GM18873 (cell line): Measurements from ENCODE around the gene ZC3H12D.
"Not testable (repeated sequence)": the region's sequence is repeated elsewhere in the genome, so short reads cannot be mapped to it uniquely, and the experiment has no call there.

Source experiments
- ATAC-seq: cut with Tn5 transposase; IDR thresholded peaks from one replicate; pipeline ENCODE4 v1.9.1; 2021; ENCODE audit warnings: mild to moderate bottlenecking, moderate library complexity, moderate number of reproducible peaks; ENCODE audit not compliant: unreplicated experiment, low FRiP score

ZC3H12D gene

DNA sequence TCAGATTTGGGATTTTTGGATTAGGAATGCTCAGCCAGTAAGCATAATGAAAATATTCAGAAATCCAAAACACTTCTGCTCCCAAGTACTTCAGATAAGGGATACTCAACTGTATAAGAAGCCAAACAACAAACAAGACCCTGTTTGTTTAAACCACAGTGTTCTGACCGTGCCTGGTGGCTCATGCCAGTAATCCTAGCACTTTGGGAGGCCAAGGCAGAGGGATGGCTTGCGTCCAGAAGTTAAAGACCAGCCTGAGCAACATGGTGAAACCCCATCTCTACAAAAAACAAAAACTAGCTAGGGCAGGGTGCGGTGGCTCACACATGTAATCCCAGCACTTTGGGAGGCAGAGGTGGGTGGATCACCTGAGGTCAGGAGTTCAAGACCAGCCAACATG is 24.6 kb downstream of the ZC3H12D start:
- ATAC-seq = not testable (repeated sequence)

DNA sequence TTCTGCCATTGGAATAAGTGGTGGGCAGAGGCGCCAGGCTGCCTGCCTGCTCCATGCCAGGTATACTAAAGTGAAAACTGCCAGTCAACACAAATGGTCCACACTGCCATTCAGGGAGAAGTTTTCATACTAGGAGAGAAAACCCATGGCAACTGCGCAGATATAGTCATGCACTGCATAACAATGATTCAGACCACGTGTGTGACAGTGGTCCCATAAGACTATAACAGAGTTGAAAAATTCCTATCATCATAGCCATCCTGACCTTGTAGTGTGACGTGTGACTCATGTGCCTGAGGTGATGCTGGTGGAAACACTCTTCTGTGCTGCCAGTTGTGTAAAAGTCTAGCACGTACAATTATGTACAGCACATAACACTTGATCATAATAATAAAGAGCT is 25.1 kb downstream of the ZC3H12D start:
- ATAC-seq = no peak

DNA sequence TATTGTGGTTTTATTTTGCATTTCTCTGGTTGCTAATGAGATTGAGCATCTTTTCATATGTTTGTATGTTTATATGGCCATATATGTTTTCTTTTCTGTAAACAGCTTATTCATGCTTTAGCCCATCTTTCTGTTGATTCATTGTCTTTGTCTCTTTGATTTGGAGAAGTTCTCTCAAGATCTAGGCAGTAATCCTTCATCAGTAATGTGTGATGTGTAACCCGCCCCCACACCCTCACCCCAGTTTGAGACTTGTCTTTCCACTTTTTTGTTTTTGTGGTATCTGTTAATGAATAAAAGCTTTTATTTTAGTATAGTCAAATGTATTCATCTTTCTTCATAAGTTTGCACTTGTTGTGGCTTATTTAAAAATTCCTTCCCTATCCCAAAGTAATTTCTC is 26.0 kb downstream of the ZC3H12D start:
- ATAC-seq = no peak

DNA sequence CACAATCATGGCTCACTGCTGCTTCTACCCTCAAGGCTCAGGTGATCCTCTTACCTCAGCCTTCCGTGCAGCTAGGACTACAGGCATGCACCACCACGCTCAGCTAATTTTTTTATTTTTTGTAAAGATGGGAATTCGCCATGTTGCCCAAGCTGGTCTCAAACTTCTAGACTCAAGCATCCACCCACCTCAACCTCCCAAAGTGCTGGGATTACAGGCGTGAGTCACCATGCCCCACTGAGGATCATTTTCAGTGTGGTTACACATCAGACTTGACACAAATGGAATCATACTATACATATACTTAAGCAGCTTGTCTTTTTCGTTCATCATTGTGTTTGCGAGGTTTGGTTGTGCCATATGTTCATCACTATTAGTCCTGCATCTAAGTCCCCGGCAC is 26.6 kb downstream of the ZC3H12D start:
- ATAC-seq = no peak

DNA sequence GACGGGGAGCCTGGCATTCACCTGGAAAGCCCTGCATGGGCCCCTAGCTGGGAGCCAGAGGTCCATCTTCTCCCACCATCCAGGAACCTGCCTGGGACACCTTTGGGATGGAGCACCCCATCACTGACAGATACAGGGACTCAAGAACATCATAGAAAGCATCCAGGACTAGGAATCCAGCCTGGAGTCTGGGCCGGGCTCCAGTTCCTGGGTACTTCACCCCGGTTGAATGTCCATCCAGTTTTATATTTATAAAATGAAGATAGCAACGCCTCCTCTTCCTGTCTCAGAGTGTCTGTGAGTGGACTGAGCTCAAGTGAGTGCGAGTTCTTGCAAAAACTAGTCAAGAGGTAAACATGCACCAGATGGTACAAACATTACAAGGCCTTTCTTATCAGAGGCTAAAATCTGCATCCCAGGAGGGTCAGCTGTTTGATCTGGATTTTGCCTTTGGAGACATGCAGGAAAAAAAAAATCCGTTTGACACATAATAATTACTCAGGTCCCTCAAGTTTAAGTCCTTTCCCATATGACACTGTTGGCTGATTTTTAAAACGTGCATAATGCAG is 27.4 kb downstream of the ZC3H12D start:
- no peak for ATAC-seq

DNA sequence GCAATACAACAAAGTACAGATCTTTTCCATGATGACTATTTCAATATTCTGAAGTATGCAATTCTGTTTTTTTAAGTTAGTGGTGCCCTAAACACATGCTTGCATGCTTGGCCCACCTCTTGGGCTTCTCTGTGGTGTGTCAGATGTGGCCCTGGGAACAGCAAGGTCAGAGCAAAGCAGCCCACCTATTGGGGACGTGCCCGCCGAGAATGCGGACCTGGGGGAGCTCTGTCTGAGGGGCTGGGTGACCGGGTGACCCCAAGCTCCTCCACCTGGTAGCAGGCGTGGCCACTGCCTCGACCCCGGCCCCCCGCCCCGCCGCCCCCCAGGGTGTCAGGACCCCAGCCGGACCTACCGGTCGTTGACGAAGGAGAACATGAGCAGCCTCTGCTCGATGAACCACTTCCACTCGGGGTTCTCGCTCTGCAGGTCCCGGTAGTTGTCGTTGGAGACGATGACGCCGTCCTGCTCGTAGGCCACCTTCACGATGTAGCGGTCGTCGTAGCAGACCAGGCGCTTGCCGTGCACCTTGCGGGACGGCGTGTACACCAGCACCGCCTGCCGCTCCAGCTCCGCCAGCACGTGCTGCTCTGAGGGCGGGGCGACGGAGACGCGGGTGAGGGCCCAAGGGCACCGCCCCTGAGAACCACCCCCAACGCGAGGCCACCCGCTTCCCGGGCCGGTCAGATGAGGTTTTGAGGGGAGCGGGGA is 28.3 kb downstream of the ZC3H12D start:
- ATAC-seq = no peak

DNA sequence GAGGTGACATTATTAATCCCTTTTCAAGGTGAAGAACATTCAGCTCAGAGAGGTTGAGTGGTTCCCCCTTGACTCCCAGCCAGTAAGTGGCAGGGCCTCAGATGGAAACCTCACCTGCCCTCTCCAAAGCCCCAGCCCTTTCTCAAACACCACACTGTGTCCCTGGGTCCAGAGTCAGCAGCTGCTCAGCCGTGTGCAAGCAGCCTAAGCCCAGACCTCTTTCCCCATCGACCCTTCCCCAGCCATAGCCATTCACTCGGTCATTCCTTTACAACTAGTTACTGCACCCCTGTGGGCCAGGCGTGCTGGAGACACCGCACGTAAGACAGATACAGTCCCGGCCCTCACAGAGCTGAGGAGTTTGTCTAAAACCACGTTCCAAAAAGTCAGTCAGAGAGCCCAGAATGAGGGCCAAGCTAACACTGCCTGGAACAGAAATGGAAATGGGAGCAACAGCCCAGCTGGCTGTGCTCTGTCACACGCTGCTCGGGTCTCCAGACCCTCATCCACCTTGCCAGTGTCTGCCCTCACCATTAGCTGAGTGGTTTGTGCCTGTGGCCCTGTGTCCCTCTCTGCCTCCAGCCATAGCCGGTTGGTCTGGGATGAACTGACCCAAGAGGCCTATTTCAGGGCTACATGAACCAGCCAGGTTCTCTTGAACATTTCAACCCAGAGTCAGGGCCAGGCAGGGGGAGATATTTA is 29.6 kb downstream of the ZC3H12D start:
- ATAC-seq = no peak

DNA sequence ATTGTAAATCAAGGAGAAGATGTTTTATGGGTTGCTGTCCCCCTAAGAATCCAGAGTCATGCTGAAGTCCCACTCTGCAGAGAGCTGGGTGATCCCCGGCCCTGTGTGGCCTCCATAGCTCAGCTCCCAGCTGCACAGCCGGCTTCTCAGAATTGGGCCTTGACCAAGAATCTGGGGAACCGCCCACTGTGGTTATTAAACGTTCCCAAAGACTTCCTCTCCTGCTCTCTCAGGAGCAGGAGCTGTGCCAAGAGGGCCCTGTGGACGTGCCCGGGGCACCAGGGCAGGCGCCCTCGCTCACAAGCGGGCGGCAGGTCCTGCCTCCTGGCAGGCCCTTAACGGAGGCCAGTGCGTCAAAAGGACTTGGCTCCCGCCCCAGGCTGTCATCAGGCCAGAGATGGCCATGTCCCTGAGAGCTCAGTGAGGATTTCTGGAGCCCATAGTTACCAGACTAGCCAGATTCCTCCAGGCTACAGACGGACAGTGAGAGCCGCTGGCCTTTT is 30.4 kb downstream of the ZC3H12D start:
- no peak for ATAC-seq

DNA sequence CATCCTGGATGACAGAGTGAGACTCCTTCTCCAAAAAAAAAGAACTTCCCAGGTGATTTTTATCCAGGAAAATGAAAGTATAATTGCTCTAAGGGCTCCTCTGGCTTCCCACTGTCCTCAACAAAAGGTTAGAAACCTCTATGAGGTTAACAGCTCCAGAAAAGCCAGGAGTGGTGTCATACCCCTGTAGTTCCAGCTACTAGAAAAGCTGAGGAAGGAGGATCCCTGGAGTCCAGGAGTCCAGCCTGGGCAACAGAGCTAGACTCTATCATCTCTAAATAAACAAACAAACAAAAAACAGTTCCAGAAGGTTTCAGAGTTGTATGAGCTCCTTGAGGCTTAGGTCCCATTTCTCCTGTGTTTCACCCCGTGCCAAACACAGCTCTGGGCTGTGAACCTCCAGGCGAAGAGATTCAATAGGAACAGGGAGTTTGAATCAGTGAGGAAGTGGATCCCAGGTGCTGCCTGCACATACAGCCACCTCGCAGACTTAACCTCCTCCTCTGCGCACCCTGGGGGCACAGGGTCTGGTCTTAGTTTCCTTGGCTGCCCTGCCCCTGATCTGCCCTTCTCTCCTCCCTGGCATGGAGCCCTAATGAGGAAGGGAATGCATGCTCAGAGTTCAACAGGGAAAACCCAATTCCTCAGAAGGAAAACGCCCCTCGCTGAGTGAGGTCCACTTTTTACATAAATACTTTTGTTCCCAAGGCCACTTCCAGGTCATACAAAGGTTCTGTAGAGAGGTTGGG is 31.0 kb downstream of the ZC3H12D start:
- no peak for ATAC-seq

DNA sequence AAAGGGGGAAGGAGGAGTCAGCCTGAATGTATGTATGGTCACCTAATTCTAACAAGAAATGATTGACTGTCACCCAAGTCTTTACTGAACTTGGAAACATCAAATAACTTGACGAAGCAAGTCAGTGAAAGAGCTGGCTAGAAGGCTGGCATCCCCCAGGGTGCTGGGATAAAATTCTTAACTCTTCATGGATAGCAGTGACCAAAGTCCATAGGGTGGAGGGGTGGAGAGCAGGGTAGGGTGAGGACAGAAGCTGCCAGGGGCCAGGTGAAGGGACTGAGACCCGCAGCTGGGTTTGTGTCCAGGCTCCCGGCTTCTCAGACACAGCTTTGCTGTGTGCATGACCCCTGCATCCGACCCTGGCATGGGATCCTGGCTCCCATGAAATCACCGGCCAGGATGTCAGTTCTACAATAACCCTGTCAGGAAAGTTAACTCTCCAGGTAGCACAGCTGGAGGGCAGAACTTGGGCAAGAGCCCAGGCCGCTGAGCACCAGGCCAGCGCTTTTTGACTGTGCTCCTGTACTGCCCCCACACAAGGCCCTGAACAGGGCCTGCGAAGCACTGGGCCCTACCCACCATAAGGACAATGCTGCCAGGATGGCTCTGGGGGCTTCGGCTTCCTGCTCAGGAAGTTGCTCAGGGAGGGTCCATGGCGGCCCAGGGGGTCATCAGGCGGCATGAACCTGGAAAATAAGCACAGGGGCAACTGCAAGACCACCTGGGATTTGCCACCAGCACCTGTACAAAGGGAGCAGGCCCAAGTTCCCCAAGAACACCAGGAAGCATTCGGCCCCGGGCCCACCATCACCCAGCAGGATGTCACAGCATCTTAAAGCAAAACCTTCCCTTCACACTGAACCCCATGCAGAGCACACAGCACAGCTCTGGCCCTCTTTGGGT is 32.5 kb downstream of the ZC3H12D start:
- ATAC-seq = no peak

DNA sequence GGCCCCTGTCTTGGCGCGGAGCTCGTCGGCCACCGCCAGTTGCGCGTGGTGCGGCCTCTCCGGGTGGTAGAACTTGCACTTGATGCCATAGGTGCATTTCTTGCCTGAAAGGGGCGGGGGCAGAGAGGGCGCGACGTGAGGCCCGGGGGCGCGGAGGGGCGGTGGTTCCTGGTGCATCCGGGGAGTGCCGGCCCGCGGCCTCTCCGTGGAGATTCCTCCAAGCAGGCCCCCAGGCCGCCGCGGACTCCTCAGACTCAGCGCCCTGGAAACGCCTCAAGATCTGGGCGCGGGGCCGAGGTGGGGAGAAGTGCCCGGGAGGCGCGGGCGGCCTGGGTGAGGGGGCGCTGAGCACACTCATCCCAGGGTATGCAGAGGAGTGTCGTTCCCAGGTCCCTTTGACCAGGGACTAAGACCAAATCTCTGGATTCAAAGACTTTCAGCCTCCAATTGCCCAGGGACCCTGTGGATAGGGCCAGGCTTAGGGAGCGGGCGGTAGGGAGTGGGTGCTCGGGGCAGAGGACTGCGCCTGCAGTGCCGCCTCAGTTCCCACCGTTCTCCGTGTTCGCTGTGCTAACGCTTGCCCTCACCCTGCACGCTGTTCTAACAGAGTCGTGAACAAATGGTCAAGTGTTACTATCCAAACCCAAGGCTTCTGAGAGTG is 33.3 kb downstream of the ZC3H12D start:
- ATAC-seq = no peak

DNA sequence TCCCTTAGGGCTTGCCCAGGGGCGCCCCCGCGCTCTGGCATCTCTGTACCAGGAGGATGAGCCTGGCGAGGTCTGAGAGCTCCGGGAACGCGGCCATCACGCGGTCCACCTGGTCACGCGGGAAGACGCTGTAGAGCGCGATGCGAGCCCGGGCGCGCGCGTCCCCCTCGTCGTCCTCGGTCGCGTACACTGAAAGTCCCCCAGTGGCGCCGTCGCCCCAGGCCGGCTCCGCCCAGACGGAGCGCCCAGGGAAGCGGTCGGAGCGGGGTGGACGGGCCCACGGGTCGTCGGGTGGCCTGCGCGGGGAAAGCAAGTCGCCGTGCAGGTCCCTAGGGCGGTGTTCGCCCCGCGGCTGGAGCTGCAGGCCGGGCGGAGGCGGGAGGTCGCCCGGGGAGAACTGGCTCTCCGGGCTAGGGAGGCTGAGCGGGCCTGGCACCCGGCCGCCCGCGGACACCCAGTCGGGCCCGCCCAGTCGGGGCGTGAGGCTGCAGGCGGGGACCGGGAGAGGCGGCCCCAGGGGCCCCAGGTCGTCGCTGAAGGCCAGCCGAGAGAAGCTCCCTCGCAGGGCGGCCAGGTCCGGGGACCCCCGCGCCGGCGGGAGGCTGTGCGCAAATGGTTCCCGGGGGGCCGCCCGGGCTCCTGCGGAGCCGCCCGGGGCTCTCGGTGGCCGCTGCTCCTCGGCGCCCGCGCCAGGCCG is 34.0 kb downstream of the ZC3H12D start:
- no peak for ATAC-seq

DNA sequence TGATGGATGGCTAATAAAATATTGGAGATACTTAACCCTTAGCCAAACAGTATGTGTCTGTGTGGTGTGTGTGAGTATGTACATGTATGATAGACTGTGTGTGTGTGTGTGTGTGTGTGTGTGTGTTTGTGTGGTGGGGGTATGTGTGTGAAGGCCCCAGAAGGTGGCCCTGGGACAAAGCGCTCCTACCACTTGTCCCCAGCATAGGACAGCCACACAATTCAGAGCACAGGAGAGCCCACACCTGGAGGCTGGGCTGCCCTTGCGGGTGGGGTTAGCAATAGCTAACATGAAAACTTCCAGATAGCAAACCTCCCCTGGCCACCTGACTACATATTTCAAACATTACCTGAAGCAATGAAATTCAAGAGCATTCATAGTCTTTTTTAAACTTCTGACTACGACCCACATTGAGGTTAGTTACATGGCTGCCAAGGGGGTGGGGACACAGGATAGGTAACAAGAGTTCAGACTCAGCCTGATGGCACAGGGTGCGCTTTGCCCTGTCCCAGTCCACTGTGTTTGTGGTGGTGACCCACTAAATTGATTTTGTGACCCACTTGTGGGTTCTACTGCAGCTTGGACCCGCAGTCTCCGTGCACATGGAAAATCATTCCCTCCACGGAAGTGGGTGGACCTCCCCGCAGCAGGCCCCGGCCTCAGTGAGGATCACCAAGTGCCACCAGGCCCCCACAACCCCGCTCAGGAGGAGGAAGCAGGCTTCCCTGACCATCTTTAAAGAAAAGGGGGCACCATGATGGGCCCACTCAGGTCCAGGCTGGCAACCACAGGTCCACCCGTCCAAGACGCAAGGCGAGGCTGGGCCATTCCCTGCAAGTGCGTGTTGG is 34.8 kb downstream of the ZC3H12D start:
- no peak for ATAC-seq

DNA sequence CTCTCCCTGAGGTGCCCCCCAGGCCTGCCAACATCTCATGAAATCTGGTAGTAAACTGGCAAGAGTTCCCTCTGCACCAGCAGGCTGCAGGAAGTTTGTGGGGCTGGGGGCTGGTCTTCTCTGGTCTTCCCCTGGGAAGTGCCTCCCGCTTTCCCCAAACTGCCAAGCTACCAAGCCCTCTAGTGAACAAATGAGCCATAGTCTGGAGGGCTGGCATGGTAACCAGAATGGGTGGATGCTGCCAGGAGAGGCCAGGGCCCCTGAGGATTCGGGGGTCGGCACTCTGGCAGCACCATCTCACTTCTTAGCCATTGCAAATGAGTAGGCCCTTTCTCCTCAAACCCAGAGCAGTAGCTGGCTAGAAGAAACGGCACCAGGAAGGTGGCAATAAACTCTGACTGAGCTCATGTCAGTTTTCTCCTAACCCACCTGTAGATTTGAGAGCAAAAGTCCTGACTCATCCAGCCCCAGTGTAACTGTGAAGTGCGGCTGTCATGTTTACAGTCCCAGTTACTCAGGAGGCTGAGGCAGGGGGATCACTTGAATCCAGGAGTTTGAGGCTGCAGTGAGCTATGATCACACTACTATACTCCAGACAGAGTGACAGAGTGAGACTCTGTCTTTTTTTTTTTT is 35.9 kb downstream of the ZC3H12D start:
- ATAC-seq = no peak

DNA sequence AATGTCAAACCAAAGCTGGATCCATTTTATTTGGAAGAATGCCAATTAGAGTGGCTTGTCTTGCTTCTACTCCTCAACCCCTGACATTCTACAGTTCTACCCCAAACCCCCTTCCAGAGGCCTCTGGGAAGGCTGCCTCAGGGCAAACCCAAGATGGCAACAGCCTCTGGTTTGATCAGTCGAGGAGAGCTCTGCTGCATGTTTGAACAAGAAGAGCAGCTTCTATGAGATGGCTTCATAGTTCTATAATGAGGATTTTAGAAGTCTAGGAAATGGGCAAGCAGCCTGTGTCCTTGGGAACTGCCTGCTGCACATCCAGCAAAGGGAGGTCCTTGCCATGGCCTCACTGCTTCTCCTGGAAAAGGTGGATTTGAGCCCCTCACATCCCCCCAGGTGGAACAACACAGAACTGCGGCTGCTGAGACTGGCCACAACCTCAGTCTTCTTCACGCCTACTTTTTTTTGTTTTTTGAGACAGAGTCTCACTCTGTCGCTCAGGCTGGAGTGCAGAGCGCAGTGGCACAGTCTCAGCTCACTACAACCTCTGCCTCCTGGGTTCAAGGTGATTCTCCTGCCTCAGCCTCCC is 37.9 kb downstream of the ZC3H12D start:
- no peak for ATAC-seq

DNA sequence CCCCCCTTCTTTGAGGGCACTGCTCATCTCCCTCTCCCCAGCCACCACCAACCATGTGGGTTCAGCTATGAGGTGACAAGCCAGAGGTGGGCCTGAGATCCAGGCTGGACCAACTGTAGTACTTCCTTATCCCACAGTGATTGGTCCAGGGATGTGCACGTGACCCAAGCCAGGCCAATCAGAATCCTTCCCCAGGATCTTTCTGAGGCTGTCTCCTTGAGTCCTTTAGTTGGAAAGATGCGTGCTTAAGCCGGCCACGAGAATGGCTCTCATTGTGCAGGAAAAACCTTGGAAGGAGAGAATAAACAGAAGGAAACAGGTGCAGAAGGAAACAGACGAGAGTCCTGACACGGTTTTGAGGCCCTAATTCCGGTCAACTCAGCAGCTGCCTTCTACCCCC is 39.2 kb downstream of the ZC3H12D start:
- ATAC-seq = no peak

DNA sequence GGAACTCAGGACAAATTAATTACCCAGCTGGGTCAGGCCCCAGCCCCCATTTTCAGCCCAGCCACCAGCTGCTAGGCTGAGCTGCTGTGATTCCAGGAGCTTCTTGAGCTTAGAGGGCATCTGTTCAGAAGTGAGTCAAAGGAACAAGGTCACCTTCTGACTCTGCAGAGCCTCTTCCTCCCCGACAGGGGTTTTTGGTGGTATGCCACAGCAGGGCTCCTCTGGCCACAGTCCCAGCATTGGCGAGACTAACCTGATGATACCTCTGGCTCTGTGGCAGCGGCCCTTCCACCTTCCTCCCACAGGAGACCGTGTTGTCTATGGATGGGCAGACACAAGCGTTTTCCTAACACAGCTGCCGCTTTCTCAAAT is 39.7 kb downstream of the ZC3H12D start:
- ATAC-seq = no peak
